ENCODE data around the gene EEFSEC. TPM values are rescaled to one million over a fixed set of nuclear protein-coding genes. Genes with fewer than 3 reads are reported as not detected.

Gene EEFSEC
- total and polyA plus RNA-seq, 2 of the 8 experiments (the other 6 are each of a cell fraction or from before 2014, with no cell fraction given): 13.1 to 19.8 TPM

DNA sequence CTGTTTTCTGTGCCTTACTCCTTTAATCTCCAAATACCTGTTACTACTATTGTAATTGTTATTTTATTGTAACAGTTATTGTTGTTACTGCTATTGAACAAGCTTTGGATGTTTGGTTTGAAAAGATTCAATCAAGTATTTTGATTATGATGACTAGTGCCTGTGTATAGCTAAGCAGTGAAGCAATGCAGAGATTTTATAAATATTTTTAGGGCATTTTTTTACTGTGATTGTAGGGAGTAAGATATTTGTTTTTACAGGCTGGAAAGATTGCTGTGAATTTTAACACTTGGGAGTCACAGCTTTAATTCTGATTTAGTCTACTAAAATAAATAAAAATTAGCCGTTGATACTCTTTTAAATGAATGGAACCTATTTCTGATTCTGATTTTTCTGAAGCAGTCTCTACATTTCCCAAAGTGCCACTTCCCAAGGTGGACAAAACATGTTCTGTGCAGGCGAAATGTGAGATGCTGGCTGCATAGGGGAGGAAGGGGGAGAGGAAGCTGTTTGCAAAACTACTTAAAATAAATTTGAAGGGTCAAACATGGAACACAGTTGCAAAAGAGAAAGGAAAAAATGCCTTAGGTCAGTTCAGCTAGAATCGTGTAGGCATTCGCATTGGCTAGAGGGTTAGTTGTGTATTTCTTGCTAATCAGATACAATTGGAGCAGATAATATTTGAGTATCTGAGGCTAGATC is 25.7 kb downstream of the EEFSEC start:
- Histone ChIP-seq H3K27me3 (replicated peaks in 1 of 4; ENCODE audit: control insufficient read depth in 3 of 4, extremely low read depth in 1 of 4, insufficient read depth in 3 of 4, low read length in 3 of 4) (no peaks in the 10 kb centered on the region), H3K23me2 (ENCODE audit: low read depth, low read length) (no peaks in the 10 kb centered on the region; the same call in 1 of the 2 replicates), H3K14ac (ENCODE audit: insufficient read length) (no peak overlapping the region), H2BK20ac (ENCODE audit: low read length) (no peak overlapping the region), H3K9me3 (ENCODE audit: insufficient read depth in 2 of 2, low read depth in 1 of 2, low read length in 1 of 2) (no peaks in the 10 kb centered on the region), H3K36me3 (ENCODE audit: control insufficient read depth in 2 of 4, insufficient read depth in 4 of 4, low read length in 3 of 4) (no peaks in the 10 kb centered on the region), H3K79me2 (ENCODE audit: control insufficient read depth in 1 of 2, insufficient read depth in 2 of 2, low read length in 2 of 2) (no peaks in the 10 kb centered on the region), H2BK12ac (ENCODE audit: low read depth, low read length) (no peak overlapping the region), H3K18ac (ENCODE audit: extremely low read depth, low read length) (no peak overlapping the region), H3K4me2 (ENCODE audit: insufficient read depth in 1 of 2, low read depth in 2 of 2, low read length in 2 of 2) (peak overlapping the region in 1 of 2 experiments; percentile 45; a peak in 3 of 4 replicates), H3K23ac (ENCODE audit: insufficient read length) (peak overlapping the region; percentile 85), H3K79me1 (ENCODE audit: low read depth, low read length) (0 out of 2 replicates have a peak, but pooled peaks cover 4% of the 10 kb centered on the region), H3K4me1 (replicated peaks in 1 of 4; ENCODE audit: control insufficient read depth in 3 of 4, insufficient read depth in 4 of 4, low read length in 3 of 4) (peaks cover 4 to 20% (median 7%) of the 10 kb centered on the region in 4 experiments; a peak in 6 of 7 replicates), H3K9ac (replicated peaks in 1 of 4; ENCODE audit: extremely low read depth in 1 of 4, low read depth in 3 of 4, low read length in 3 of 4) (no peak overlapping the region), H4K8ac (ENCODE audit: extremely low read depth, insufficient read depth, low read length) (no peak overlapping the region), H2BK15ac (ENCODE audit: low read length) (no peak overlapping the region), H4K5ac (ENCODE audit: insufficient read length, low read depth, low read length) (no peak overlapping the region), H4K20me1 (replicated peaks in 1 of 2; ENCODE audit: control insufficient read depth in 1 of 2, insufficient read depth in 2 of 2, low read length in 2 of 2) (no peaks in the 10 kb centered on the region), H3K27ac (ENCODE audit: low read depth, low read length) (no peak overlapping the region), H2BK5ac (ENCODE audit: low read depth, low read length) (no peak overlapping the region), H4K91ac (replicated peaks; ENCODE audit: insufficient read length, low read length) (no peak overlapping the region), H2AK5ac (ENCODE audit: low read depth, low read length) (no peak overlapping the region), H3K4me3 (ENCODE audit: extremely low read depth in 1 of 4, insufficient read depth in 2 of 4, low read depth in 3 of 4, low read length in 4 of 4) (peak overlapping the region in 1 of 4 experiments; percentile 18; a peak in 1 of 8 replicates), H3K4ac (replicated peaks; ENCODE audit: insufficient read length, low read depth, low read length) (no peak overlapping the region), H3K56ac (replicated peaks; ENCODE audit: insufficient read length, low read depth, low read length) (no peak overlapping the region), H2AFZ (ENCODE audit: low read length) (peak overlapping the region; percentile 48; the same call in 1 of the 2 replicates), H2BK120ac (replicated peaks; ENCODE audit: low read depth, low read length) (no peak overlapping the region)
- ChIA-PET POLR2A (ENCODE audit: partially characterized antibody) (no interaction called here), CTCF (ENCODE audit: partially characterized antibody) (interaction anchor here (0.9 kb wide), 3 partner anchors 16 to 191 kb away, joined by 3 read pairs; no protein-coding TSS in a partner anchor)
- WGBS, 2 experiments (ENCODE audit: extremely low coverage in 1 of 2, insufficient coverage in 1 of 2, insufficient read length in 1 of 2, insufficient replicate concordance in 2 of 2, low coverage in 1 of 2, low lambda C conversion rate in 2 of 2, missing lambda C conversion rate in 1 of 2): 71% methylated on average over 4 of the region's 4 CpGs; no CpG with 5 or more reads in 1 of the 2 experiments
- DNase-seq (ENCODE audit: low read depth in 1 of 2, low spot score in 2 of 2): no peak
- no peak for FAIRE-seq
- TF ChIP-seq CREB1 (IDR thresholded peaks at IDR 0.05) (no peak), TCF12 (IDR thresholded peaks at IDR 0.05; ENCODE audit: low read depth, low read length) (no peak), YY1 (IDR thresholded peaks at IDR 0.05; ENCODE audit: low read depth, low read length) (no peak), TAF7 (optimal IDR thresholded peaks at IDR 0.05; ENCODE audit: borderline replicate concordance, low read depth, low read length) (no peak), CBX8 (IDR thresholded peaks at IDR 0.05; ENCODE audit: borderline replicate concordance, low read depth, low read length) (no peak), SIN3A (conservative IDR thresholded peaks at IDR 0.05 in 1 of 2, IDR thresholded peaks at IDR 0.05 in 1 of 2; ENCODE audit: low read depth in 1 of 2, low read length in 2 of 2) (no peak), FOSL1 (IDR thresholded peaks at IDR 0.05; ENCODE audit: insufficient read depth, low read depth, low read length) (no peak), TEAD4 (IDR thresholded peaks at IDR 0.05; ENCODE audit: low read depth, low read length) (no peak), TBP (IDR thresholded peaks at IDR 0.05; ENCODE audit: low read depth, low read length) (no peak), KDM4A (IDR thresholded peaks at IDR 0.05; ENCODE audit: low read depth, low read length, severe bottlenecking) (no peak), RAD21 (IDR thresholded peaks at IDR 0.05 in 1 of 2, conservative IDR thresholded peaks at IDR 0.05 in 1 of 2; ENCODE audit: low read depth in 2 of 2, low read length in 2 of 2) (no peak)
